Measurements from ENCODE around the gene DAZL.
"Not testable (repeated sequence)": the region's sequence is repeated elsewhere in the genome, so short reads cannot be mapped to it uniquely, and the experiment has no call there.

DAZL gene, protein sequence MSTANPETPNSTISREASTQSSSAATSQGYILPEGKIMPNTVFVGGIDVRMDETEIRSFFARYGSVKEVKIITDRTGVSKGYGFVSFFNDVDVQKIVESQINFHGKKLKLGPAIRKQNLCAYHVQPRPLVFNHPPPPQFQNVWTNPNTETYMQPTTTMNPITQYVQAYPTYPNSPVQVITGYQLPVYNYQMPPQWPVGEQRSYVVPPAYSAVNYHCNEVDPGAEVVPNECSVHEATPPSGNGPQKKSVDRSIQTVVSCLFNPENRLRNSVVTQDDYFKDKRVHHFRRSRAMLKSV

DNA sequence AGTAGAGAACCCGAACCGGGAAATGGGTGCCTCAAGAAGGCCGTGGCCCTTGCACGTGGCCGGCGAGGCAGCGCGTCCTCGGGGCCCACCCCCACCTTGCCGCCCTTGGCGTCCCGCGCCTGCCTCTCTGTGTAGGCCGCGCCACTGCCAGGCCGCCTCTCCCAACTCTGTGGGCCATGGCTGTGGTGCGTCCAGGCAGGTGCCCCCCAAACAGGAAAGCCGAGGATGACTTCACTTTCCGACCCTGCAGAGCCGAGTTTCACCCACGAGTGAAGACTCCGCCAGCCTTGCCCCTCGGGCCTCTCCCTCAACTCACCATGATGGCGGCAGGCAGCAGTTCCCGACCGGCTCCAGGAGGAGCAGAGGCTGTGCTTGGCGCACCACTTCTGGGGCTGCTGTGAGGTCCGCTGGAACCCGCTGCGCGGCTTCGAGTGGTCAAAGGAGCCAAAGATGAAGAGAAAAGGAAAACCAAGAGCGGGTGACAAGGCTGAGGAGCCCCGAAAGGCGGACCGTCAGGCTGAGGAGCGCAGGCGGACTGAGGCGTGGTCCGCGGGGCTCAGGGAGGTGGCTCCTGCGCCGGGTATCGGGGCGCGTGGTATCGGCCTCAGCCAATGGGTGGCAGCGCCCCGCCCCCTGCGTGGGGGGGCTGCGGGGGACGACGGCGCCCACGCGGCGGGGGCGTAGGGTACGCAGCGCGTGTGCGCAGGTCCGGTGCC, at the start of gene DAZL:
TSS of gene DAZL (minus strand) at position 537 of the 716 bp plus-strand sequence. CDS start at position 319, 218 bp downstream.
- no peak for DNase-seq

DNA sequence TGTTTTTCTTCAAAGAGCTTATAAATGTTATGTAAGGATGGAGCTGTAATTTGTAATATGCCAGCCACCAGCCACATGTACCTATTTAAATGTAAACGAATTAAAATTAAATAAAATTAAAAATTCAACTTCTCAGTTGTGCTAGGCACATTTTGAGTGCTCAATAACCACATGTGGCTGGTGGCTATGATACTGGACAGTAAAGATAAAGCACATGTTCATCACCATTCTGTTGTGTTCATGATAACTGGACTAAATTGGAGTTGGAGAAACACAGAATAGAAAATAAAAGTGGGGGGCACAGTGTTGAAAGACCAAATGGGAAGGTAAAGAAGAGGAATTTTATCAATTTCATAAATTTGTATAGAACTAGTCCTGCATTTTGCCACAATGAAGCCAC, 49.8 kb upstream of the DAZL start:
- no peak for DNase-seq

DNA sequence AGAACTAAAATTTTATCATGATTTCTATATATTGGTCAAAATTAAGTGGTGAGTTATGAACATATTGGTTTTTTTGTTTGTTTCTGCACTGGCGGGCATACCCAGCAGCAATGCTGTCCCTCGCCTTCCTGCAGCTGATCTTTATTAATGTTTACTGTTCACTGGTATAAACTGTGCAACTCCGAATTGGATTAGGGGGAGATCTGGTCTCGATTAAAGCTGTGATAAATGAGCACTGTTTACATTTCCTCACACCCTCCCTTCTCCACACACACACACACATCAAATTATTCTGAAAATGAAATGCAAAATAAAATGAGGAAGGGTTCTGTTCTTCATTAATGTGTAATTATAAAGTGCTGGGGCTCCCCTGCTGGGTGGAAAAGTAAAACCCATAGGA, 48.5 kb upstream of the DAZL start:
- DNase-seq = no peak

DNA sequence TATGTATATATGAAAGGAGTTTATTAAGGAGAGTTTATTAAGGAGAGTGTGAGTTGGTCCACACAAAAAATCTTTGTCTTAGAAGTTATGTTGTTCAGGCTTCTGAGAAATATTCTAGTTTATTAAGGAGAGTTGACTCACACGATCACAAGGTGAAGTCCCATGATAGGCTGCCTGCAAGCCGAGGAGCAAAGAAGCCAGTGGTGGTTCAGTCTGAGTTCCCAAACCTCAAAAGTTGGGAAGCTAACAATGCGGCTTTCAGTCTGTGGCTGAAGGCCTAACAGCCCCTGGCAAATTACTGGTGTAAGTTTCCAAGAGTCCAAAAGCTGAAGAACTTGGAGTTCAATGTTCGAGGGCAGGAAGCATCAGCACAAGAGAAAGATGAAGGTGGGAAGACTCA, 42.4 kb upstream of the DAZL start:
- no peak for DNase-seq

DNA sequence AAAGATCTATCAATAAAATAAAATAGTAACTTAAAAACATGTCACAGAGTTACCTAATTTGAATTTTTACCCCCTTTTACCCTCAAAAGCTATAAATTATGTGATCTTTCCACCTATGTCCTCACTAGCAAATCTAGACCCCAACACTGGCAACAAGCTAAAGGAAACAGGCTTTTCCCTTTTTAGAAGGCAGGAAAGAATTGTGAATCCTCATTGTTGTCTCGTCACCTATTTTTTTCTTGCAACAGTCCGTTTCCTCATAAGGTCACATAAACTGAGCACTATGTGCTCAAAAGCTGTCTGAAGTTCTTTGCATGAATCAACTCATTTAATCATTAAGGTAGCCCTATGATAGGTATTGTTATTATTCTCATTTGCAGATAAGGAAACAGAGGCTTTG, 34.6 kb upstream of the DAZL start:
- DNase-seq = no peak

DNA sequence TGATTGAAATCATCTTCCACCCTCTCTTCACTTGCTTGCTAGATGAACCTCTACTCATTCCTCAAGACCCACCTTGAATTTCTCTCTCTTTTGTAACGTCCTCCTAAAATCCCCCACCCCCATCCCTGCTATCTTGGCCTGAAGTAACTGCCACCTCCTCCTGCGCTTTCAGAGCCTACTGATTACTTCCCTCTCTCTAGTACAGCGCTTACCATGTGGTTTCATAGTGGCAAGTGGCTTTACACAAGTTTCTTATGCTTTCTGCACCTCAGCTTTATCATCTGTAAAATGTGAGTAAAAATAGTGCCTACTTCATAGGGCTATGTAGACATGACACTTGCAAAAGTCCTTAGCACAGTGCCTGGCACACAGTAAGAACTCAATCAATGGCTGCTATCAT, 28.7 kb upstream of the DAZL start:
- no peak for DNase-seq

DNA sequence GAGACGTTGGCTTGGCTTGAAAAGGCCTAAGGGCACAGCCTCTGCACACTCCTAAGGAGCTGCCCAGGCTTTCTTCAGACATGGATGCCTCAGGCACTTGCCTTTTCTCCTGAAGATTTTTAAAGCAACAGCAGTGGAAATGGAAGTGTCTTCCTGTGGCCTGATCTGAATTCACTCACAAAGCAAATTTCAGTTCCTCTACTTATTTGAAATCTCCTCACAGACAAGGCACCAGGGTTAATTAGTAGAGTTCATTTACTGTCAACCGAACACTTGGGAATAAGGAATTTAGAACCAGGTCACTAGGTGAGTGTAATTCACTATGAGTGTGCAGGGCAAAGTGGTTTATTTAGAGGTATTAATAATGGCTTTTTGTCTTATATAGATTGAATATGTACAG, 27.2 kb upstream of the DAZL start:
- no peak for DNase-seq

DNA sequence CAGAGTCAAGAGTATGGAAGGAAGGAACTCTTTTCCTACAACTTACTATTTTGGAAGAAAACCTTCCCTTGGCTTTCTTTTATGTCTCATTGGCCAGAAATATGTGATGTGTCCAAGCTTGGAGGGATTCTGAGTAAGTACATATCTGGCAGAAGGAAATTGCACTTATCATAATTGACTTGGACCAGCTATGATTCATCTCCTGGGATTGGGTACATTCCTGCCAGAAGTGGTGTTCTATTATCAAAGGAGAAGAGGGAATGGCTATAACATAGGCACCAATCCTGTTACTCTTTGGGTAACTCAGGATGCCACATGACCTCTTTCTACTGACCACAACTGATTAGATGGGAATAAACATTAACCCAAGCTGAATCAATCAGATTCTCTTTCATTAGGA, 13.5 kb upstream of the DAZL start:
- no peak for DNase-seq

DNA sequence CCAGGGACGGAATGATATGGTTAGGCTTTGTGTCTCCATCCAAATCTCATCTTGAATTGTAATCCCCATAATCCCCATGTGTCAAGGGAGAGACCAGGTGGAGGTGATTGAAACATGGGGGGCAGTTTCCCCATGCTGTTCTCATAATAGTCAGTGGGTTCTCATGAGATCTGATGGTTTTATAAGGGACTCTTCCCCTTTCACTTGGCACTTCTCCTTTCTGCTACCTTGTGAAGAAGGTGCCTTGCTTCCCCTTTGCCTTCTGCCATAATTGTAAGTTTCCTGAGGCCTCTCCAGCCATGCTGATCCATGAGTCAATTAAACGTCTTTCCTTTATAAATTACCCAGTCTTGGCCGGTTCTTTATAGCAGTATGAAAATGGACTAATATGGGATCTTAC, 11.9 kb upstream of the DAZL start:
- DNase-seq = not testable (repeated sequence)

DNA sequence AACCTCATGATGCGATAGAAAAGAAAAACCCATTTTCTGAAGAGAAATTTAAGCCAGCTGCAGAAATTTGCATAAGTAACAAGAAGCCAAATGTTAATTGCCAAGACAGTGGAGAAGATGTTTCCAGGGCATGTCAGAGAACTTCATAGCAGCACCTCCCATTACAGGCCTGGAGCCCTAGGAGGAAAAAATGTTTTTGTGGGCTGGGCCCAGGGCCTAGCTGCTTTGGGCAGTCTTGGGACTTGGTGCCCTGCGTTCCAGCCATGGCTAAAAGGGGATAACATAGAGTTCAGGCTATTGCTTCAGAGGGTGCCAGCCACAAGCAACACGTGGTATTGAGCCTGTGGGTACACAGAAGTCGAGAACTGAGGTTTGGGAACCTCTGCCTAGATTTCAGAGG, 10.9 kb upstream of the DAZL start:
- DNase-seq = no peak

DNA sequence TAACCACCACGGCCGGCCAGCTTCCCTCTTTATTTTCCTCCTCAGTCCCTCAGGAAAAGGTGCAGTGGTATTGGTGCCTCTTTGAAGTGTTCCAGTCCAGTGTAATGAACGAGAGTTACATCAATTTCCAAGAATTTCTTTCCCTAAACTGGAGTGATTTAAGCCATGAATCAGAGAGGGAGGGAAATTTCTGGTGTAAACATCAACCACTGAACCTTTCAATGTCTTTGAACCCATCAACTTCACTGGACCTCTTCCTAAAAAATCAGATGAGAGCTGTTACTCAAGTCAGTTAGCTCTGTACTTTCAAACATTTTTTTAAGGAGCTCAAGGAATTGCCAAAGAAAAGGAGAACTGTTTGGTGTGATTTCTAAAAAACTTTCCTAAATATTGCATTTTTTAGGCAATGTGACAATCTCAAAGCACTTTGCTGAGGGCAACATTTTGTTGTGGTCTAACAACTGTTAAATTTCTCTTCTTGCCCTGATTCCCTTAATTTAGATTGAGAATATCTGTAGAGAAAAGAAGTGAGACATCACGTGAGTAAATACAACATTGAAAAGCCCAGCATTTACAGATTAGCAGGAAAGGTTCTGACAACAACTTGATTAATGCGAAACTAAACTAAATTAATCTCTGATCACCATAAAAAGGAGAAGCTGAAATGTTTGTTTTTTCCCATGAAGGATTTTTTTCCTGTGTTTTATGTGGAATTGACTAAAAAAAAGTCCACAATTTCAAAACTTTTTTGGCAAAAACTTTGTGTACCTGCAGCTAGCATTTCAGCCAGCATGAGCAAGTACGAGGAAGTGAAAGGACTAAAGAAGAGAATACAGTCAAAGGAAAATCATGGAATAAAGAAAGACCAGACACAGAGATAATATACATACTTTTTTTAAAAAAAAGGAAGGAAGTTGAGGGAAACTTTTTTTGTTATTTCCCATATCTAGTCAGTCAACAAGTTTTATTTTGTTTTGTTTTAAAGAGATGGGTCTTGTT, 9.1 kb upstream of the DAZL start:
- DNase-seq = no peak

DNA sequence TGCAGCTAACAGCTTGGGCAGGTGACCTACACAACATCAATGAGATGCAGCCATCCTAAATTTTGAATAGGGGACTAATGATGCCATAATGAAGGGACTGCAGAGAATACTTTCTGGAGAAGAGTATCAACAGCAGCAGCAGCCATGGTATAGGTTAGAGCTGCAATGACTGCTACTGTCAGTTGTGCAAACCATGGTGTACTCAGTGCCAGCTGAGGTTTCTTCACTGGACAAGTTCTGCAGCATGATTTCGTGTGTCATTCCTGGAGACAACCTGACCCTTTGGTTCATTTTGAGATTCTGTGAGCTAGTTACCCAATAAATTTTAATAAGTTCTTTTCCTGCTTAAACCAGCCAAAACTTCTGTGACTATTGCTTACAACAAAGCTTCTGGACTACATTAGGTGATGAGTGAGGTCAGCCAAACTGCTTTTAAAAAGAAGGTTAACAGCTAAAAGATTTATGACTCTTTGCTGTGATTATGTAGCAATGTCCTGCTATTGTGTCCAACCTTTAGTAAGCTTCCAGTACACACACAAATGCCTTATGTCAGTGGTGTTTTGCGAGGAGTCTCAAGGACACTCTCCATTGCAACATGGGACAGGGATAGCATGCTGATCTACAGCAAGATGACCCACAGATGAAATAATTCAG, 4.8 kb upstream of the DAZL start:
- DNase-seq = no peak

DNA sequence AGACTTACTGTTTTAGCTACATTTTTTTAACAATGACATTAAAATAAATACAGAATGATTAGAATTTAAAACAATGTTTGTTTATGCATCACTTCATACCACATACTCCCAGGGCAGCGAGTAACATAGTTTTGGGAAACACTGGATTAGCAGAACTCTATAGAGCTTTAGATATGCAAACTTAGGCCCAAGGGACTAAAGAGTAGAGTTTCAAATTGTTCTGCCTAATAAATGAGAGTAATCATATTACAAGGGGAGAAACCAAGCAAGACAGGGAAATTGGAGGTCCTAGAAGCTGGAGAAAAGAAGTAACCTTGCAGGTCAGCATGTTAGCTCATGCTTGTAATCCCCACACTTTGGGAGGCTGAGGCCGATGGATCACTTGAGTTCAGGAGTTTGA, 3.6 kb upstream of the DAZL start:
- DNase-seq = no peak

DNA sequence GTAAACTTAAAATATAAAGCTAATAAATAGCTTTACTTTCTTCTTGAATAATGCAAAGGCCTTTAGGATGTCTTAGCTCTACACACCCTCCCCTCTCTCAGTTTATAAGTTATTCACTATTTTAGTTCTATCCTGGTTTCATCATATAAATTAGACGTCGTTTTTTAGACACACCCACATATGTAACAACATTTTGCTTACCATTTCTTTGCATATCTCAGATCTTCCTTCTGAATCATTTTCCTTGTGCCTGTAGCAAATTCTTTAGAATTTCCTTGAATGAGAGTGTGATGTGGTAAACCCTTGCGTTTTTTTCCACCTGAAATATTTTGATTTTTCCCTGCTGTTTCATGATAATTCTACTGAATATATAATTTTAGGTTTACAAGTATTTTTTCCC, 2.5 kb upstream of the DAZL start:
- DNase-seq = no peak

DNA sequence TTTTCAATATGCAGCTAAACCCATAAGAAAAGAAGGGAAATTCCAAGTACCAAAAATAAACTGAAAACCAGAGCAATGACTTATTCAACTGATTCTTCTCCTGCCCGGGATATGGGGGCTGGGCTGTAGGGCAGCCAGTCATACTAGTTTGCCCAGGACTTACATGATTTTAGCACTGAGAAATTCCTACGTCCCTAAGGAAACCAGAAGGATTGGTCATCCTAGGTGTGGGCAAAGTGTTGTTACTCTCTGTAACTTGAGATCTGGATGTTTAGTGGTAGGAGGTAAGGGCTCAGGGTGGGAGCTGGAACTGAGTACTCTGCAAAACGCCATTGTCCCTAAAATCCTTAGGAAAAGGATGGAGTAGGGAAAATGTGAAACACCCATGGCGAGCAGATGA, 1.2 kb upstream of the DAZL start:
- no peak for DNase-seq

DNA sequence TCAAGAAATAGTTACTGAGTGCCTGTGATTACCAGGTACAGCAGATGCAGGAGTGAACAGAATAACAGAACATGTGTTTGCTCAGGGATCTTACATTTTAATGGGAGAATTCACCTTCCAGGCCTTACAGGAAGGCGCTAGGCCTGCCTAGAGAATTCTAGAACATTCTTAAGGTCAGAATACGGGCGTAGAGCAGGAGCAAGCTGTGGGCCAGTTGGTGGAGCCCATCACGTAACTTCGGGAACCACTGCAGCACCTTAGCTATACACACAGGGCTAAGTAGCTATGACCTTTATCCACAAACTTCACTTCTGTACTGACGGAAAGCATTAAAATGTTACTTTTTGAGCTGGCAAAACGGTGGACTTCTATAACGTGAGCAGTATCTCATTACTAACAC, 743 bp upstream of the DAZL start:
- DNase-seq = no peak

DNA sequence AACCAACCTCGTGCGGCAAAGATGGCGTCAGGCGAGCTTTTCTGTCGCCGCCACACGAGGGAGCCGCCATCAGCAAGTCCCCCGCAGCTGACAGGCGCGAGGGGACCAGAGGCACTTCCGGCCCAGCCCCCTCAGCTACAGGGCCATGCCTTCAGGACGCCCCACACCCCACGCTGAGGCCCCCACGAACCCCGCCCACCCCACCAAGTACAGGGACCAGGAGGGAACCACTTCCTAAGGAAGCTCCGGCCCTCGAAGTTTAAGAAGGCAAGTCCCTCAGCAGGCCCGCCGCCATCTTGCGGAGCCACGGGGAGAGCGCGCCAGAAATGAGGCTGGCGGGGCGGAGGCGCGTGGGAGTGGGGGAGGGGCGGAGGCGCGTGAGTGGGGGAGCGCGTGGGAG, 790 bp downstream of the DAZL start:
- no peak for DNase-seq

DNA sequence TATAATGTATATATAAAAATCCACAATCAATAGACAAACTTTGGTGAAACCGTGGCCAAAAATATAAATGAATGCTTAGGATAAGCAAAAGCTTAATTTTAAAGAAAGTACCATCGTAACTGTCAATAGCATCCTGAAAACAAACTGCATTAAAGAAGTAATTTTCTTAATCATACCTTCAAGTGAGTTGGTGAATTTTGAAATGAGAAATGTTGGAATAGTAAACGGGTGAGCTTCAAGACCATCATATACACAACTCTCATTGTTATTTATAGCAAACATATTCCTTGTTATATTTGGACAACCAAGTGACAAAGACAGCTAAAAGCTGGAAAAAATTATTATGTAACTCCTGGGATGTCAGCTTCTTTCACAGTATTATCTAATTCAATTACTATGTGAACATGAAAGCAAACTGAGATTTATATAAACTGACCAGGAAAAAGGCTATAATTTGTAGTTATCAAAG, 3.7 kb downstream of the DAZL start:
- DNase-seq = no peak

DNA sequence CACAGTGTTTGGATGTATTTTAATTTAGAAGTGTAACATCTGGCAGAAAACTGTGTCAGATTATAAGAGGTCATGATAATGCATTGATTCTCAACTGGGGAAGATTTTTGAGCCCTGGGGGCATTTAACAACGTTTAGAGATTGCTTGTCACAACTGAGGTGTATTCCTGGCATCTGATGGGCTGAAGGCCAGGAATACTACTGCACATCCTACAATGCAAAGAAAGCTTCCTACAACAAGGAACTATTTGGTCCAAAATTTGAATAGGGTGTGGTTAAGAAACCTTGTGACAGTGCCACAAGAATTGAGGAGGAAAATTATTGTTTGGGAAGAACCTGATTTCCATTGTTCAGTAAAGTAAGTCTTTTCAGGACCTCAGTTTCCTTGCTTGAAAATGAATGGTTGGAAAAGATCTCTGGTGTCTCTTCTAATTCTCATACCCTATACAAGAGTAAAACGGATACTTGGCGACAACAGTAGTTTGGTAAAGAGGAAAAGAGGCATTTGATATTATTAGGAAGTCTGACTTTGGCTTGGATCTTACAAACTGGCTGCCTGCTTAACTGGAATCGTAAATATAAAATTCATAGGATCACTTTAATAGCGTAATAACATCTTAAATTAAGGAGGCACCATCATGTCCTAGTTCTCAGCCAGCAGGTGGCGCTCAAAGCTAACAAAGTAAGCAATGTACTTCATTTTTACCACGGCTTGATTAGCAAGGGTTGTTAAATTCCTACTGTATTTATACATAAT, 4.3 kb downstream of the DAZL start:
- DNase-seq = peak; percentile 42

DNA sequence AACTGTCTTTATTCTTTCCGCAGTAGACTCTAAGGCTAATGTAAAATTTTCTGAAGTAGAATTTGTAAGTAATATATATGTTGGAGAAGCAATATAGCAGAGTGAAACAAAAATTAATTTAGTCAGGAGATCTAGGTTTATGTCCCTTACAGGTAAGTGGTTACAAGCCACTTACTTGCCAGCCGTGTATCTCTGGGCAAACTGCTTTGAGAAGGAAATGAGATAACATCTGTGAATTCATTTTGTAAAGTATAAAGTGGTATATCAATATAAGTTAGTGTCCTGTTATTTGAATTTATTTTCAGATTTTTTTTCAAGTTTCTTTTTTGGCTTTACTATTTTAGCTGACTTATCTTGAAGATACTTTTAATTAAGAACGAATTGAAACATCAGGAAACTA, 5.5 kb downstream of the DAZL start:
- DNase-seq = no peak

DNA sequence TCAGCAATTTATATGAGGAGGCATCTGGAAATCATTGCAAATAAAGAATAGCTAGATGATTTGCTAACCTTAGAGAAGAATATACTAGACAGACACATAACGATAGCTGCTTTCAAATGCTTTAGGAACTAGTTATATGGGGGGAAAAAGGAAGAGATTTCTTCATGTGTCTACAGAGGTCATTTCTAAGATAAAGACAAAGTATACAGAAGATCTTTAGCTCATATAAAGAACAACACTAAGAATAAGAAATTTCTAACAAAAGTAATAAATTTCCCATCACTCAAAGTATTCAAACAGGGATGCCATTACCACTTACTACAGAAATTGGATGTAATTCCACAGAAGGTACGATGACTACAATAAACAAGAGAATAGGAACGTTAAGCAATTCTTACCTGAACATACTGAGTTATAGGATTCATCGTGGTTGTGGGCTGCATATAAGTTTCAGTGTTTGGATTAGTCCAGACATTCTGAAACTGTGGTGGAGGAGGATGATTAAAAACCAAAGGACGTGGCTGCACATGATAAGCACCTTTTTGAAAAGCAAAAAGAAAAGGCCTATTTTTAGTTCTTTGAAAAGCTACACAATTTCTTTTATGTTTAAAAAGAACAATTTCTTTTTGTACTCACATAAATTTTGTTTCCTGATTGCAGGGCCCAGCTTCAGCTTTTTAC, 8.7 kb downstream of the DAZL start:
- DNase-seq = no peak

DNA sequence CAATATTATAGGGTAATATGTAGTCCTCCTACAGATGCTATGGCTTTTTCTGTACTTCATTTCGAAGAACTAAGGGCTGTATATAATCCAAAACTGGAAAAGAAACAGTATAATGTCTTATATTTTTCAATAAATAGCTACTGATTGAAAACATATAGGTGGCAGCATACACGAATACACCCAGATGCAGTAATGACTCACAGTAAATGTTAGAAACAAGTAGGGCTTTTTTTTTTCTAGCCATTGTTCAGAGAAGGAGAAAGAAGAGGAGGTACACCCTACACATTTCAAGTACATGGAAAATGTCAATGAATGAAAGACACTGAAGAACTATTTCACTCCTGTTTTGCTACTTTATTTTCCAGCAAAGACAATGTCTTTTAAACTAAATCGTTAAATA, 9.4 kb downstream of the DAZL start:
- no peak for DNase-seq

Data from NCI-H2227 treated with DMSO at 0.1 percent for 48 hours (cell line).